ENCODE measurements around the gene TEP1. TPM values are rescaled to one million over a fixed set of nuclear protein-coding genes. Genes with fewer than 3 reads are reported as not detected.

TEP1 gene
- polyA plus RNA-seq, 3 donors, result 2.3 to 78.9 (median 7.1) TPM

DNA sequence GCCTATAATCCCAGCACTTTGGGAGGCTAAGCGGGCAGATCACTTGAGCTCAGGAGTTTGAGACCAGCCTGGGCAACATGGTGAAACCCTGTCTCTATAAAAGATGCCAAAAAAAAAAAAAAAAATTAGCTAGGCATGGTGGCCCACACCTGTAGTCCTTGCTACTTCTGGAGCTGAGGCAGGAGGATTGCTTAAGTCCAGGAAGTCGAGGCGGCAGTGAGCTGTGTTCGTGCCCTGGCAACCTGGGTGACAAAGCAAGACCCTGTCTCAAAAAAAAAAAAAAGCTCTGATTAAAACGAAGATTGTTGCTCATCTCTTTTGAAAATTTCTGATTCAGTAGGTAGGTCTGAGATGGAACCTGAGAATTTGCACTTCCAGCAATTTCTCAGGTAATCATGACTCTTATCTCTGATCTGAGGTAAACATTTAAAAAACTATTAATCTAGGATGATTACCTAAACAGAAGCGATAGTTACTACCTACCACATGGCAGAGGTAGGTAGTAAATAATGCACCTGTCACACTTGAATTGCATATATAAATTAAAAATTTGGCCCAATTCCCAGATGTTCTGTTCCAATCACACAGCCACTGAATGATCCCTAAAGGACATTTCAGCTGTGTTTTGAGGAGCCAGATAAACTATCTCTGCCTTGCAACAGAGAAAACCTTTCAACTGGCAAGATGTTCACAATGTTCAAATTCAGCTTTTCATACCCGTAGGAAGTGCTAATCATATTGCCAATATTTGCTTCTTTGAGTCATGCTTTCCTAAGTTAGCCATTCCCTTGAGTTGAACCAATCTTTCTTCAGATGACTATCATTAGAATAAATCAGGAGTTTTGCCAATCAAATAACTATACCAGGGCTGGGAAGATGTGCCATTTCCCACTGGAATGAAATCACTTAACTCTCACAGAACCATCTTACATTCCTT is 4.2 kb upstream of the TEP1 start:
- WGBS (ENCODE audit: insufficient coverage), result 19% methylated on average over 4 of the region's 7 CpGs
- H3K4me3 ChIP-seq (replicated peaks in 1 of 3; ENCODE audit: low read depth in 2 of 3, low read length in 3 of 3), result no peak overlapping the region
- H3K27me3 ChIP-seq (ENCODE audit: control insufficient read depth in 2 of 2, insufficient read depth in 2 of 2, low read length in 2 of 2), result no peaks in the 10 kb centered on the region
- H2AFZ ChIP-seq (ENCODE audit: insufficient read depth, low read depth, low read length, poor library complexity, severe bottlenecking), result no peak overlapping the region
- H3K79me2 ChIP-seq (ENCODE audit: insufficient read depth, low read length), result peaks cover 19% of the 10 kb centered on the region
- H3K36me3 ChIP-seq (replicated peaks in 1 of 2; ENCODE audit: control insufficient read depth in 1 of 2, insufficient read depth in 2 of 2, low read length in 2 of 2), result no peaks in the 10 kb centered on the region
- no peak overlapping the region for H3K4me2 ChIP-seq (replicated peaks; ENCODE audit: extremely low read depth, low read length, poor library complexity, severe bottlenecking)
- H3K4me1 ChIP-seq (ENCODE audit: control insufficient read depth in 1 of 2, insufficient read depth in 2 of 2, low read length in 2 of 2), result peaks cover 28 to 33% of the 10 kb centered on the region in 2 donors
- H3K27me3 Mint-ChIP-seq (ENCODE audit: low read depth in 3 of 3), result no peaks in the 10 kb centered on the region
- H3K4me1 Mint-ChIP-seq, result peaks cover 34% of the 10 kb centered on the region
- H3K27ac ChIP-seq (ENCODE audit: low read depth in 1 of 2, low read length in 2 of 2), result no peak overlapping the region
- no peak overlapping the region for H3K4me3 Mint-ChIP-seq
- H4K20me1 ChIP-seq (ENCODE audit: insufficient read depth, low read length), result peaks cover 3% of the 10 kb centered on the region
- H3K9me3 ChIP-seq (replicated peaks in 1 of 2; ENCODE audit: control insufficient read depth in 1 of 2, insufficient read depth in 1 of 2, low read length in 2 of 2), result no peaks in the 10 kb centered on the region
- H3K36me3 Mint-ChIP-seq, result no peaks in the 10 kb centered on the region
- H3K9ac ChIP-seq (ENCODE audit: insufficient read depth, low read length, poor library complexity, severe bottlenecking), result no peak overlapping the region
- intact Hi-C loops (cut with micrococcal nuclease), result loop anchor here (5.0 to 10.0 kb wide), 3 partner anchors 35 to 195 kb away; partner anchors contain the start of genes OSGEP (in 1 of the 2), PIP4P1 (in 1 of the 2) and PNP (in 1 of the 2)
- no peak overlapping the region for H3K27ac Mint-ChIP-seq
- H3K9me3 Mint-ChIP-seq, result no peaks in the 10 kb centered on the region
- DNase-seq, result no peak
- TF ChIP-seq, protein P1, sequence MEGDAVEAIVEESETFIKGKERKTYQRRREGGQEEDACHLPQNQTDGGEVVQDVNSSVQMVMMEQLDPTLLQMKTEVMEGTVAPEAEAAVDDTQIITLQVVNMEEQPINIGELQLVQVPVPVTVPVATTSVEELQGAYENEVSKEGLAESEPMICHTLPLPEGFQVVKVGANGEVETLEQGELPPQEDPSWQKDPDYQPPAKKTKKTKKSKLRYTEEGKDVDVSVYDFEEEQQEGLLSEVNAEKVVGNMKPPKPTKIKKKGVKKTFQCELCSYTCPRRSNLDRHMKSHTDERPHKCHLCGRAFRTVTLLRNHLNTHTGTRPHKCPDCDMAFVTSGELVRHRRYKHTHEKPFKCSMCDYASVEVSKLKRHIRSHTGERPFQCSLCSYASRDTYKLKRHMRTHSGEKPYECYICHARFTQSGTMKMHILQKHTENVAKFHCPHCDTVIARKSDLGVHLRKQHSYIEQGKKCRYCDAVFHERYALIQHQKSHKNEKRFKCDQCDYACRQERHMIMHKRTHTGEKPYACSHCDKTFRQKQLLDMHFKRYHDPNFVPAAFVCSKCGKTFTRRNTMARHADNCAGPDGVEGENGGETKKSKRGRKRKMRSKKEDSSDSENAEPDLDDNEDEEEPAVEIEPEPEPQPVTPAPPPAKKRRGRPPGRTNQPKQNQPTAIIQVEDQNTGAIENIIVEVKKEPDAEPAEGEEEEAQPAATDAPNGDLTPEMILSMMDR (IDR thresholded peaks at IDR 0.05), result no peak

DNA sequence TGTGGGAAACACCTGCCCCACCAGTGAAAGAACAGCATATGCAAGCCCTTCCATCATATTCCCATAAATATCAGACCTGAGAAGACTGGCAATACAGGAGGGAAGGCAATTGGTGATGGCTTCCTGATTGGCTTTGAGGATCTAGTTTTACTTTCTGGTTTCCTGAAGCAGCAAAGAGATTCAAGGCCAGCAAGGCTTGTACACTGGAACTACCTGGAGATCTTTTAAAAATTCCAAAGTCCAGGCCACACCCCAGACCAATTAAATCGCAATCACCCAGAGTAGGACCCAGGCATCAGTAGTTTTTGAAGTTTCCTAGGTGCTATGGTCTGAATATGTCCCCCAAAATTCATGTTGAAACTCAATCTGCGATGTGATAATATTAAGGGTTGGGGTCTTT is 2.9 kb upstream of the TEP1 start:
- H3K27ac ChIP-seq (ENCODE audit: low read depth in 1 of 2, low read length in 2 of 2), result peak overlapping the region in 1 of 2 donors; percentile 72
- TF ChIP-seq, protein P1 (IDR thresholded peaks at IDR 0.05), result no peak
- peaks cover 32% of the 10 kb centered on the region for H3K79me2 ChIP-seq (ENCODE audit: insufficient read depth, low read length)
- H3K4me2 ChIP-seq (replicated peaks; ENCODE audit: extremely low read depth, low read length, poor library complexity, severe bottlenecking), result peak overlapping the region; percentile 20
- H3K4me1 ChIP-seq (ENCODE audit: control insufficient read depth in 1 of 2, insufficient read depth in 2 of 2, low read length in 2 of 2), result peaks cover 39 to 44% of the 10 kb centered on the region in 2 donors
- intact Hi-C loops (cut with micrococcal nuclease), result loop anchor here (5.0 to 10.0 kb wide), 3 partner anchors 36 to 196 kb away; partner anchors contain the start of genes OSGEP (in 1 of the 2), PIP4P1 (in 1 of the 2) and PNP (in 1 of the 2)
- no peaks in the 10 kb centered on the region for H3K9me3 ChIP-seq (replicated peaks in 1 of 2; ENCODE audit: control insufficient read depth in 1 of 2, insufficient read depth in 1 of 2, low read length in 2 of 2)
- H3K36me3 ChIP-seq (replicated peaks in 1 of 2; ENCODE audit: control insufficient read depth in 1 of 2, insufficient read depth in 2 of 2, low read length in 2 of 2), result no peaks in the 10 kb centered on the region
- peak overlapping the region; percentile 19 to 89 (median 77) for H3K27ac Mint-ChIP-seq
- WGBS (ENCODE audit: insufficient coverage), result no CpG with 5 or more reads among the region's 2 CpGs
- no peaks in the 10 kb centered on the region for H3K9me3 Mint-ChIP-seq
- H3K4me3 ChIP-seq (replicated peaks in 1 of 3; ENCODE audit: low read depth in 2 of 3, low read length in 3 of 3), result no peak overlapping the region
- no peaks in the 10 kb centered on the region for H3K36me3 Mint-ChIP-seq
- H3K4me1 Mint-ChIP-seq, result peaks cover 46% of the 10 kb centered on the region
- no peak overlapping the region for H3K4me3 Mint-ChIP-seq
- H3K9ac ChIP-seq (ENCODE audit: insufficient read depth, low read length, poor library complexity, severe bottlenecking), result no peak overlapping the region
- H2AFZ ChIP-seq (ENCODE audit: insufficient read depth, low read depth, low read length, poor library complexity, severe bottlenecking), result peak overlapping the region; percentile 77
- DNase-seq, result no peak
- peaks cover 16% of the 10 kb centered on the region for H4K20me1 ChIP-seq (ENCODE audit: insufficient read depth, low read length)
- no peaks in the 10 kb centered on the region for H3K27me3 ChIP-seq (ENCODE audit: control insufficient read depth in 2 of 2, insufficient read depth in 2 of 2, low read length in 2 of 2)
- H3K27me3 Mint-ChIP-seq (ENCODE audit: low read depth in 3 of 3), result no peaks in the 10 kb centered on the region

Data from CD14-positive monocyte (primary cell).